MV-4-11 (cell line): ENCODE data around the gene EHMT1.
"Not testable (repeated sequence)": the region's sequence is repeated elsewhere in the genome, so short reads cannot be mapped to it uniquely, and the experiment has no call there.

Experiments used
- DNase-seq: peaks from one replicate; lab custom pipeline; 2025; lab: John Stamatoyannopoulos, UW

The EHMT1 gene

GRCh38 chr9:137873408-137873807 lies 254.6 kb downstream of the EHMT1 start:
- DNase-seq, result no peak

- no peak for DNase-seq
Measured at GRCh38 chr9:137873858-137874362, 255.1 kb downstream of the EHMT1 start.

GRCh38 chr9:137875354-137875753 lies 256.5 kb downstream of the EHMT1 start:
- no peak for DNase-seq

- DNase-seq, result no peak
Measured at GRCh38 chr9:137875846-137876245, 257.0 kb downstream of the EHMT1 start.

GRCh38 chr9:137876269-137876668 lies 257.5 kb downstream of the EHMT1 start:
- no peak for DNase-seq

GRCh38 chr9:137876781-137877386 lies 258.1 kb downstream of the EHMT1 start:
- DNase-seq, result no peak

GRCh38 chr9:137877506-137878122 lies 258.8 kb downstream of the EHMT1 start, which contains the start of gene CACNA1B:
TSS of gene CACNA1B (plus strand) at chr9:137877782. CDS start at chr9:137877934, 152 bp downstream.
- DNase-seq, result not testable (repeated sequence)

- DNase-seq, result no peak
Measured at GRCh38 chr9:137878146-137878941, 259.5 kb downstream of the EHMT1 start.

GRCh38 chr9:137879052-137879451 lies 260.2 kb downstream of the EHMT1 start:
- DNase-seq, result no peak

- no peak for DNase-seq
Measured at GRCh38 chr9:137879566-137880150, 260.9 kb downstream of the EHMT1 start.

- DNase-seq, result no peak
Measured at GRCh38 chr9:137880160-137880975, 261.6 kb downstream of the EHMT1 start.

- DNase-seq, result no peak
Measured at GRCh38 chr9:137880976-137881530, 262.2 kb downstream of the EHMT1 start.

- no peak for DNase-seq
Measured at GRCh38 chr9:137881591-137882505, 263.0 kb downstream of the EHMT1 start.

- DNase-seq, result no peak
Measured at GRCh38 chr9:137882506-137882821, 263.7 kb downstream of the EHMT1 start.

GRCh38 chr9:137883977-137884376 lies 265.2 kb downstream of the EHMT1 start:
- DNase-seq, result not testable (repeated sequence)

- not testable (repeated sequence) for DNase-seq
Measured at GRCh38 chr9:137884547-137884946, 265.7 kb downstream of the EHMT1 start.

- DNase-seq, result not testable (repeated sequence)
Measured at GRCh38 chr9:137885121-137885520, 266.3 kb downstream of the EHMT1 start.
